Effector CD8-positive, alpha-beta T cell (primary cell): Measurements from ENCODE around the gene ALDH1A1.

Experiments used
- DNase-seq: peaks from one replicate; lab custom pipeline; 2025; lab: John Stamatoyannopoulos, UW

The ALDH1A1 gene

DNA sequence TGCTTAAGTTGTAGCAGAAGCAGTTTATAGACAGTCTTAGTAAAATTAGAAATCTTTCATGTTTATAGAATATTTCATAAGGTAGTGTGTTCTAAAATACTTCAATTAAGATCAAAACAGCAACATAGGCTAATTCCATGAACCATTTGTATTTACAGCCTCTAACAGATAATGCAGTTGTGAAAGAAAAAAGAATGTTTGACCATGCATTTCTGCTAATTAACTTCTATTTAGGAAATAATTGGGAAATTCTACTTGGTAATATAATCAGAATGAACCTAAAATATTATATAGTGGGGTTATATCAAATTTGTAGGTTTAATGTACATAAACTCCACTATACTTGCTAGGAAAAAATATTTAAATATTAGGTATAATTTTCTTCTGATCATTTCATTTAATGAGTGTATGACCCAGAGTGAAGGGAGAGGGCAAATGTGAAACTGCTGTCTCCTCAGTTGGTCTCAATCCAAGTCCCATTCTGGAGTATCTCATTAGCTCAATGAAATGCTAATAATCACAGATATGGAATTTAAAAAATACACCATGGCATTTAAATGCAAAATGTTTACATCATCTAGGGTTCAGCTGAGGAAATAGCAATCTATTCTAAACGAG is 34.9 kb downstream of the ALDH1A1 start:
- no peak for DNase-seq

DNA sequence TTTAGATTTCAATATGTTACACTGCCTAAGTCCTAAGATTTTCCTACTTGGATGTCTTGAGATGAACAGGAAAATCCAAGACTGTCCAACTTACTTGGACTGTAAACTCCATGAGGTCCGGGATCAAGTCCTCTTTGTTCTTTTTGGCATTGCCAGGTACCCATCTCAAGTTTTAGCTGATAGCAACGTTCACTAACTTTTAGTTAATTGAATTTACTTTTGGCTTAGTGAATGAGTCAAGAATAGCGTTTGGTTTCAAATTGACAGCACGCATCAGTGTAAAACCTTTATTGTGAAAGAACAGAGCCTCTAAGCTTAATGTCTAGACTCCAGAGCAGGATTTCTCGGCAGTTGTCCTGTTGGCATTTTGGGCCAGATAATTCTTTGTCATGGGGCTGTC is 37.2 kb downstream of the ALDH1A1 start:
- DNase-seq, result no peak

DNA sequence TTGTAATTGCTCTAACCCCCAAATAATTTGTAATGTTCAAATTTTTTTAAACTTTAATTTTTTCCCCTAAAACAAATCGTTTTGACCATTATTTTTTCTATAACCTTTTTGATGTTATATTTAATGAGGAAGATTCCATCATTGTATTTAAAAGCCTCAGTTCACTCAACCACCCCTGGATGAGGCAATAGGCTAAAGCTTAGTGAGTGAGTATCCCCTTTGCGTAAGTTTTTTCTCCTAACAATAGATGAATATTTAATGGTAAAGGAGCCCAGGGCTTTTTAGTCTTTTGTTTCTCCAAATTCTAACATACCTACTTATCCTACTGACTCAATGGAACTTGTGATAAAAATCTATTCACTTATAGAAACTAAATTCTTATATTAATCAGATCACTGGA is 38.1 kb downstream of the ALDH1A1 start:
- DNase-seq, result no peak

DNA sequence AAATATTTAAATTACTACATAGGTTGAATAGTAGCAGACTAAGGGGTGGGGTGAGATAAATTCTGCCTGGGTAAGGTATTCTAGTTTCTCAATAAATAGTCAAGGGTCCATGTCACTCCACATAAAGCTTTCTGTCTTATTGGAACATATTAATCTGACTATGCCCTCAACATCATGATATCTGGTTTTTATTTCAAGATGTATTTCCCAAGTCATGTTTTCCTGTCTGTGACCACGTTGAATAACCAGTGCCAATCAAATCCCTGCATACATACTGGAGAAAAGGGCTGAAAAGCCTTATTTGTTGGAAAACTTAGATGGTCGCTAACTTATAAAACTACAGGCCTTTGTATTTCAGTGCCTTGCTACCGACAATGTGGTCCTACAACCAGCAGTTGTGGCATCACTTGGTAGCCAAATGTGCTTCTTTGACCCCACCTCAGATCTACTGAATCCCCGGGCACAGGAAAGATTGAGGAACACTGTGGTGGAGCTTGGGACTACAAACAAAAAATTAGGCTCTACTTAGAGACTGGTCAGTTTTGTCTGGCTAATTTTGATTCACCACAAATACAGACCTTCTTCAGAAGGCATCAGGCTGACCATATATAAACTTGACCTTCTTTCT is 39.4 kb downstream of the ALDH1A1 start:
- no peak for DNase-seq

DNA sequence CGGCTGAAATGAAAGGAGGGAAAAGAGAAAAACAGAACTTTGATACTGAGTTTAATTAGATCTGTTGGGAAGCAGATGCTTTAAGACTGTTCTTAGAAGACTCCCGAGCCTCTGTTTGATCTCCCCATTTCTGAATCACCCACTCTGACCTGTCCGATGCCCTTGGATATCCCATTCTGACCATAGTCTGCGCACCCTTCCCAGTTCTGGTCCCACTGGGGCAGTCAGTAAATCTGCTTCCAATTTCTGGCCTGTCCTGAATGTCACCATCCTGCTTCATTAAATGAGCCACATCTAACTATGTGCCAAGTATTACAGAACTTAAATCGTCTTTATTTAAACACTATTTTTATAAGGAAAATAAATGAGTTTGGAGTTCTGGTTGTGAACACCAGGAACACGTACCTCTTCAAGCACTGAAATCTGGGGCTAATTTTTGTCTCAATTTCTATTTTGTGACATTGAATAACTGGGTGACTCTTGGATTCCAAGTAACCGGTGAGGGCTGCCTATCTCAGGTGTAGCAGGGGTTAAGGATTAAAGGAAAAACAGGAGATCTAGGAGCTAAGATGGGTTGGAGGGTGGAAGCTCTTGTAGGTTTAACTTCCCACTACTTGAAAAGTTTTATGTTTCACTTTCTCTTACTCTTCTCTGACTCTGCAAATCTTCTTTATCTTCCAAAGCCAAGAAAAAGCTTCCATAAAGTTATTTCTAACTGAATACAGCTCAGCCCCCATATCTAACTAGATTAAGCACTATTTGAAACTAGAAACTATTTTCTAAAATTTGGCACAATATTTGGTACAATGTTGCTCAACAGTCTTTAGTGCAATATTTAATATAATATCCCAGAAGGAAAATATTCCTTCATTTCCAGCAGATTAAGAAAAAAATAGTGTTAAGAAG is 40.1 kb downstream of the ALDH1A1 start:
- DNase-seq, result no peak

DNA sequence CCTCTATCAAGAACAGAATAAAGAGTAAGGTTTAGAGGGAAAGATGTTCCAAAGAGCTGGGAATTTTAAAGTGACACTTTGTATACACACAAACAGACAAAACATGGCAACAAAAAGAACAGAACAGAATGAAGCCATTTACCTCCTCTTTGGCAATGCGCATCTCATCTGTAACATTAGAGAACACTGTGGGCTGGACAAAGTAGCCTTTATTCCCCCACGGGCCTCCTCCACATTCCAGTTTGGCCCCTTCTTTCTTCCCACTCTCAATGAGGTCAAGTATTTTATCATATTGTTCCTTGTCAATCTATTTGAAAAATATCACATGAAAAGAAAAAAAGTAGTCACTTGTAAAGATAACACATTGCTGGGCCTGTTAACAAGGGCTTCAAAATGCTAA is 41.0 kb downstream of the ALDH1A1 start:
- DNase-seq, result no peak

DNA sequence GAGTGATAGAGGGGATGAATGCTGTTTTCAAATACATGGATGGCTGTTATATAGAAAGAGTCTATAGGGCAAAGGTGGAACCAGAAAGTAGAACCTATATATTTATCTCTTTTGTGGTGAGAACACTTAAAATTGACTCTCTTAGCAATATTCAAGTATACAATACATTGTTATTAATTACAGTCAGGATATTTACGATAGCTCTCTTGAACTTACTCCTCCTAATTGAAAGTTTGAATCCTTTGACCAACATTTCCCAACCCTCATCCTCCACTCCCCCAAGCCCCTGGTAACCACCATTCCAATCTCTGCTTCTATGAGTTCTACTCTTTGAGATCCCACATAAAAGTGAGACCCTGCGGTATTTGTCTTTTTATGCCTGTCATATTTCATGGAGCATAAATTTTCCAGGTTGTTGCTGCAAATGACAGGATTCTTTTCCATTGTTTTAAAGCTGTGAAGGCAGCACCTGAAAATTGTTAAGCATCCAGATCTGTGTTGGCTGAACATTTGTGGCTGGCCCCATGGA is 41.5 kb downstream of the ALDH1A1 start:
- DNase-seq, result no peak

DNA sequence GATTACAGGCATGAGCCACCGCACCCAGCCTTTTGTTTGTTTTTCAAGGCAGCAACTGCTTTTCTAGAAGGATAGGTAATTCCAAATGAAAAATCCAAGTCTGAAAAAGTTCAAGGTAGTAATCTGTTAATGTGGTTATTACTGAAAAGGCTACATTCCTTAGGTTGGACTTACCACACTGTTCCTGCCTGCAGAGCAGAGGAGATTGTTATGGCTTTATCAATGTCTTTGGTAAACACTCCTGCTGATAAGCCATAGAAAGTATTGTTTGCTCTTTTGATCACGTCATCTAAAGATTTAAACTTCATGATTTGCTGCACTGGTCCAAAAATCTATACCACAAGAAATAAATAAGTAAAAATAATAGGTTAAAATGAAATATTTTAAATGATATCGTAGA is 43.4 kb downstream of the ALDH1A1 start:
- no peak for DNase-seq

DNA sequence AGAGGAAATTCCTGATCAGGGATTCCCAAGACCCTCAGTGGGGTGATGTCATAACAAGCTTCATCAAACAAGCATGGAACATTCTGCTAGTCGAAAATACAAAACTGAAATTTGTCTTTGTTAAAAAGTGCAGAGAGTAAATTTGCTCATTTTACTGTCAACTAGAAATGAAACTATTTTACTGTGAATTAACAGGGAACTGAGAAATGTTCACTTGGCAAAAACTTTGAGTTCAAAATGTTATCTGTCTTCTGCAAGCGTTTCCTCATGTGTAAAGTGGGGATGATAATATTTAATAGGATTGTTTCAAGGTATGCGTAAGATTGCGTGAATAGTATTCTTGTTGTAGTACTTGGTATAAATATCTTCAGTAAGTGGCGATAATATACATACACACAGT is 45.4 kb downstream of the ALDH1A1 start:
- DNase-seq, result no peak

DNA sequence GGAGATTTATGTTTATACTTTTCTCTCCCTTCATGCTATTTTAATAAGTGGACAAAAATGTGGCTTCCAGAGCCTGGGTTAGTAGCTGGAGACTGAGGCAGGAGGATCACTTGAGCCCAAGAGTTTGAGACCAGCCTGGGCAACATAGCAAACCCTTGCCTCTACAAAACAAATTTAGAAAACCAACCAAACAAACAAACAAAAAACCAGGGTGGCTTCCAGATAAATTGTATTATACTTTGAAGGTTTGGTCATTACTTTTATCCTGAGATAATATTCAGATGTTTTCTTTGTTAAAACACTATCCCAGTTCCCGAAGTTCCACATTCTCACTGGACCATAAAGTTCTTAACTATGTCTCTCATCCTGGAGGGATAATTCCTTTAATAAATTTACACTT is 46.0 kb downstream of the ALDH1A1 start:
- no peak for DNase-seq

DNA sequence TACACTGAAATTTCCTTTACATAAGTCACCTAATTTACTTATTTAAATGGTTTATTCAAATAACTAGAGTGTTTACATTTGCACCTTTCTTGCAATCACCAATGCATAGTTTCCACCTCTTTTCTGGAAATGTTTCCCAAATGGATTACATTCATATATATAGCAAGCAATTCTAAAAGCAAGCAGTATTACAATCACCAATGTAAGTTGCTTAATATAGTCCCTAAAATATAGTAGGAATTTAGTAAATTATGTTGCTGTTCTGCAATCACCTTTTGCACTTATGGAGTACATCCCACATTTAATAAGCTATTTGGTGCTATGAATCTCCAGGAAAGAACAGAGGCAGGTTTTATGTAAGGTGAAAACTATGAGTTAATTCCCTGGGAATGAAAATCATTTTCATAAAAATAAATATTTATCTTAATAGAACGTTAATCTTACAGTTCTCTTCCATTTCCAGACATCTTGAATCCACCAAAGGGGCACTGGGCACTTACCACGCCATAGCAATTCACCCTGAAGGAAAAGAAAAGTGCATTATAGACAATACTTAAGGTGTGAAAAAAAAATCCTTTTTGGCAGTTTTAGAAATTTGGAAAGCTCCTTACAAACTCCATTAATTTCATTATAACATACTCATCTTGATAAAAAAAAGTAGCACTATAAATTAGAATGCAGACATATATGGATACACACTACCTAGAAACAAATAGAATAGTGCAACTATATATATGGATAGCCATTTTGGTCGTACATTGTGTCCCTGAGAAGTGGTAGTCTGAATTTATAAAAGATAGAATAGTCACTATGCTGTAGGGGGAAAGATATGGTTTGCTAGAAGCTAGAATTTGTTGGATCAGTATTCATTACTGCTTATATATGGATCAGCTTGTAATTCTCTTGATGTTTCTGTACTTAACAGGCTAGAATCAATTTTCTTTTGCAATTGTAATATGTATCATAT is 47.1 kb downstream of the ALDH1A1 start:
- no peak for DNase-seq

DNA sequence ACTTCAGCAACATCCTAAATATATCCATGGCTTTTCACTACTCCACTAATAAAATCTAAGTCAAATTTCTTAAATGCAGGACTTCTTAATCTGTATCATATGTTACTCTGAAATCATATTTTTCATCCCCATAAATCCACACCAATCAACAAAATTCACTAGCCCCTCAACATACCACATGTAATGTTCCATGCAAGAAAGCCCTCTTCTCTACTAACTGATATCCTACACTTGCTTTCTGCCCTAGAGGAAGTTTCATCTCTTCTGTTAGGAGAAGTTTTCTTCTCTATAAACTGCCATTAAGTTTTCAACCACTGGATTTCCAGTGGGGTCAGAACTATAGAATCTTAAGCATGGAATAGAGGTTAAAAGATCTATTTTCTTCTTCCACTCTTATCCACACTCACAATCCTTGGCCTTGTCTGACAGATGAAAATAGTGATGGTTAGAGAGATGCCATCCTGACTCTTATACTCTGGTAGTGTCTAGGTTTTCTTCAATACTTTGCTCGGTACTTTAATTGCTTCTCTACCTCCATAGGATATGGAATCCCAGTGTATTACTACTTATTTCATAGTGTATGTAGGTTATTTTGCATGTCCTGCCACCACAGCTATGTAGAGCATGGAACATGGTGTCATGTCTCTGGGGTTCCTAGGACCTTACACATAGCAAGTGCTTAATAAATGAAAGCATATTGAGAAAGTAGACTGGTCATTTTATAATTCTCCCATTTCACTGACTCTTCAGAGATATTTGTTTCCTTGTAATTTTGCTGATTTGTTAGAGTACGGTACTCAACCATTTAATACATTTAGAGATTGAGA is 48.4 kb downstream of the ALDH1A1 start:
- DNase-seq, result no peak

DNA sequence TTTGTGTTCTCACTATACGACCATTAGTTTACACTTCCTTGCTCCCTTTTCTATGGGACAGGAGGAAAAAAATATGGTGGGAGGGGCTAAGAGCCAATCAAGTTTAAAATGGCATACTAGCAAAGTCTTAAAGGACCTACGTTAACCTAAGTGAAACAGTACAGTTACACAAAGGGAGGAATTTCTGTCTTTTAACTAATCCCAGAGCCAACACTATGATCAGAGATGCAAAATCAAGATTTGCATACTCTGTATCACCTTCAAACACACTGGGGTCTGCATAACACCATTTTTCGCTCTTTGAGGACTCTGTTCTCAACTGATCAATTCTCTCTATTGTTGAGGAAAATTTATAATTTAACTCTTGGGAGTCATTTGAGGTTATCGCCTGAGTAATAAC is 49.8 kb downstream of the ALDH1A1 start:
- DNase-seq, result no peak

DNA sequence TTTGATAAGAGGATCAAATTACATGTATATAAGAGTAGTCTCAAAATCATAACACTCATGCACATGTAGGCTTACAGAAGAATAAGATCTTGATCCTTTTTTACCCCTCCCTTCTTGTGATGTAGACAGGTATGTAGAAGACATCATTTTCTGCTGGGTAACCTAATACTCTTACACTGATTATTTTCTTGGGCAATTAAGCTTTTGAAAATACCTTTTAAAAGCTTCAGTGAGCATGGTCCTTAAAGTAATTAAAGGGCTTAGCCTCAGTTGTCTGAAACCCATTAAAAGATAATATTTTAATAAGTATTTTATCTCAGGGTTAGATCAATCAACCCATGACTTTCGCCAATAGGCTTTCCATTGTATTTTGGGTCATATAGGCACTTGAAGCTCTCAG is 50.6 kb downstream of the ALDH1A1 start:
- no peak for DNase-seq

DNA sequence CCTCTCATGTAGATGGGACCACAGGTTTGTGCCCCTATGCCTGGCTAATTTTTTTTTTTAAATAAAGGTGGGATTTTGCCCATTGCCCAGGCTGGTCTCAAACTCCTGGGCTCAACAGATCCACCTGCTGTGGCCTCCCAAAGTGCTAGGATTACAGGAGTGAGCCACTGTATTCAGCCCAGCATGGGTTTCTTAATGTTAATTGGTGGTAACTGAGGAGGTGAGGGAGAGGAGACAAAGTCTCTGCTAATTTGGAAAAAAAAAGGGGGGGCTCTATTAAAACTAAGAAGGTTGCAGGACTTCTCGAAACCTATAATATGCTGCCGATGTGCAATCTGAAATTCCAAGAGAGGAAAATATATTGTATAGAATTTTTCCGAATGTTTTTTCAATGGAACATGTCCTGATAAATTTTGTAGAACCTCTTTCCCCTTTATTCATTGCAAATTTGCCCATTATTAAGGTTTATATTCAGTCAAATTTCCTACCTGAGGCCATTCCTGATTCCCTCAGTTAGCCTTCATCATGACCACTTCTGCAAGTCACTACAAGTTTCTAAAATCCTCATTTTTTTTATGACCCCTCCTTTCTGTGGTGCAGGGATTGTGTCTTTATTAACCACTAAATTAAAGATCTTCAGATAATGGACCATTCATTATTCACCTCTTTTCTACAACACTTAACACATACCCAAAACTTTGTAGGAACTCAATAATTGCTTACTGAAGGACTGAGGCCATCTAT is 52.9 kb downstream of the ALDH1A1 start:
- DNase-seq, result no peak

DNA sequence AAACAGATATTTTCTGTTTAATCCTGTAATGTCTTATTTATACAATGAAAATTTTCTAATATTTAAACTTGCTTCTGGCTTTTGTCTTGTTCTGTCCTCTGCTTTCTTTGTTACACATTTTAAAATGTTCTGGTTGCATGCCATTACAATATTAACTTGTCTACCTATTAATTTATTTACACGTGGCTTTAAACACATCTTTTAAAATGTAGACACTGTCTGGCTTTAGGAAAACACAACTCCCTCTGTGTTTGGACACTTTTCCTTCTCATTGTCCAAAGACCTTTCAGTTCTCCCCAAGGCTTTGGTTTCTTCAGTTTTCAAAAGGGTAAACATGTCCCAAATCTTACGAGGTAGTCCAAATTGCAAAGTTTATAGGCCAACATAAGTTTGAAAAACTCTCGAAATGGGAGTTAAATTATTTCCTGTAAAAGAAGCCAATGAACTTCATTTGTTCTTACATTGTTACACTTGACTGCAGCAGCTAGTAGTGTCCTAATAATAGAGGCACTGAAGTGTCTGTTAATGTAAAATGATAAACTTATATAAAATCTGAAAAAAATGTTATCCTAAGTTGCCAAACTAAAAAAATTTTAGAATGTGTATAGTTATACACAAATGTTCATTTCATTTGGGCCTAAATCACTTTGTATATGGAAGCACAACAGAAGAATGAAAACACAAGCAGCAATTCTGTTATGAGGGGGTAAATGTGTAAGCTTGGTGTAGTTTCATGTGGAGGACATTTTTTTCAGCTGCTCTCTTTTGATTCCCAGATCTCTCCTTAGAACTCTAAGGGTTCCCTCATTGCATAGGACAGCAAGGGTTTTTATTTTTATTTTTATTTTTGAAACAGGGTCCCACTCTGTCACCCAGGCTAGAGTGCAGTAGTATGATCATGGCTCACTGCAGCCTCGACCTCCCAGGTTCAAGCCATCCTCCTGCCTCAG is 53.8 kb downstream of the ALDH1A1 start:
- DNase-seq, result no peak

DNA sequence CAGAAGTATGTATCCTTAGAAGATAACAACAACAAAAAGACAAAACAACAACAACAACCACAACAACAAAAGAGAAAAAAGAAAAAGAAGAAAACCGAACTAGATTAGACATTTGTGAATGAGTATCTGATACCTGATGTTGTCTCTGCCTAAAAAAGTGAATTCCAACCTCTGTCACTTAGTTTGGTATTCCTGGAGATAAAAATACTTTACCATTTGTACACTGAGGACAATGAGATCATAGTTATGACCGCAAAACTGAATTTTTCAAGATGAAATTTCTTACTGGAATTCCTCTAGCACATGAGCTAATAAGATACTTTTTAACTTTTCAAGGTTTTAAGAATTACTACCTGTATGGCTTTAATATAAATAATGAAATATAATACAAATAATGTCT is 54.5 kb downstream of the ALDH1A1 start:
- DNase-seq, result no peak

DNA sequence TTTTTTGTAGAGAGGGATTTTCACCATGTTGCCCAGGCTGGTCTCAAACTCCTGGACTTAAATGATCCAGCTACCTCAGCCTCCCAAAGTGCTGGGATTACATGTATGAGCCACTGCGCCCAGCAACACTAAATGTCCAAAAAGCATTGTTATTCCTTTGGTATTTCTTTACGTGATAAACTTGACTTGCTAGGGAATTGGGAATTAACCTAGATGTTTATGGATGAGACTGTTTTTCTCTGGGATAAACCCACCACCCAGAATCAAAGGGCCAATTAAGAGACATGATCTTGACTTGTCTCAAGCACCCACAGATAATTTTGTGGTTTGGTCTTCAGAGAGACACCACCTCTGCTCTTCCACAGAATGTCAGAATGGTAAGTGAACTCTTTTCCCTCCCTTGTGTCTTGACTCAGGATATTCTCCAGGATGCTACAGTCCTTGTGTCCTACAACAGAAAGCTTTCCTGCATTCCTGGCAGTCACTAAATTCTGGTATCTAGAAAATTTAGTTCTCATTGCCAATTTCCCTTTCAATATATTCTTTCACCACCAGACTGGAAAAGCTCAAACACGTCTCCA is 55.7 kb downstream of the ALDH1A1 start:
- no peak for DNase-seq

DNA sequence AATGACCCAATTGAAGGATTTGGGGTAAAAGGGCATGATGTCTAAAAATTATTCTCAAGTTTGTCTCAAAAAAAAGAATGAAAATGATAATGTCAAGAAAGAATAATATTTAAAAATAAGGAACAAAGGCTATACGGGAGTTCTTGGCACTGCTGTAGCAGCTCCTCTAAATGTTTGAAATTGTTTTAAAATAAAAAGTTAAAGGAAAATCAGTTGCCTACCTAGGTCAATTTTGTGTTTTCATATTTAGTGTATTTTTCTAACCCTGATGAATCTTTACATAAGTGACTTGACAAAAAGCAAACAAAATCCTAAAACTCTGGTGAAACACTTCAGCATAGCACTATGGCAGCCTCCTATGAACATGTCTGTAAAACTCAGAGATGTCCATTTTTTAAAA is 56.4 kb downstream of the ALDH1A1 start:
- no peak for DNase-seq
